Measurements from ENCODE around the gene CRYGN. TPM values are rescaled to one million over a fixed set of nuclear protein-coding genes. Genes with fewer than 3 reads are reported as not detected.

Gene CRYGN
- polyA plus RNA-seq, 1 of the 3 experiments (the other 2 are of a cell fraction) = not detected

GRCh38 chr7:151383638-151384351, 56.1 kb downstream of the CRYGN start (continued):
- TF ChIP-seq CTCF (IDR thresholded peaks at IDR 0.05) (no peak), EZH2phosphoT487 (IDR thresholded peaks at IDR 0.05; ENCODE audit: borderline replicate concordance, low read depth) (no peak), GABPA (IDR thresholded peaks at IDR 0.05; ENCODE audit: low read depth) (no peak)

GRCh38 chr7:151382079-151382885, 57.7 kb downstream of the CRYGN start:
- H2AFZ ChIP-seq (ENCODE audit: low read depth) = no peak overlapping the region
- no peak overlapping the region for H3K9ac ChIP-seq
- CTCF ChIA-PET = no interaction called here
- H3K4me2 ChIP-seq = no peak overlapping the region
- H3K79me2 ChIP-seq (ENCODE audit: insufficient read depth) = no peaks in the 10 kb centered on the region
- no peak overlapping the region for H3K4me3 ChIP-seq (ENCODE audit: low read depth in 2 of 2, low read length in 1 of 2)
- no peaks in the 10 kb centered on the region for H4K20me1 ChIP-seq (ENCODE audit: insufficient read depth)
- no peak for TF ChIP-seq YY1 (IDR thresholded peaks at IDR 0.05; ENCODE audit: low read depth)
- no peak for TF ChIP-seq SMC3 (IDR thresholded peaks at IDR 0.05; ENCODE audit: low read depth, low read length)
- no peak for TF ChIP-seq RFX5 (IDR thresholded peaks at IDR 0.05; ENCODE audit: low read length)
- TF ChIP-seq REST (IDR thresholded peaks at IDR 0.05; ENCODE audit: low read depth, low read length) = no peak
- no peak for TF ChIP-seq POLR2AphosphoS5 (IDR thresholded peaks at IDR 0.05; ENCODE audit: low read depth, low read length)
- no peak for TF ChIP-seq MEF2A (IDR thresholded peaks at IDR 0.05; ENCODE audit: borderline replicate concordance, low read depth)
- peaks cover 4% of the 10 kb centered on the region for H3F3A ChIP-seq (replicated peaks; ENCODE audit: insufficient read depth)
- POLR2A ChIA-PET = no interaction called here
- peaks cover 0 to 7% of the 10 kb centered on the region in 2 experiments; a peak in 1 of 4 replicates for H3K4me1 ChIP-seq (ENCODE audit: control insufficient read depth in 1 of 2, insufficient read depth in 2 of 2, low read depth in 1 of 2, low read length in 1 of 2)
- DNase-seq = no peak
- peaks cover 7 to 21% of the 10 kb centered on the region in 2 experiments for H3K36me3 ChIP-seq (replicated peaks in 1 of 2; ENCODE audit: control insufficient read depth in 1 of 2, insufficient read depth in 2 of 2, low read length in 1 of 2)
- WGBS (ENCODE audit: low lambda C conversion rate) = 75% methylated on average over 33 of the region's 37 CpGs
- H3K9me3 ChIP-seq = no peaks in the 10 kb centered on the region
- H3K27ac ChIP-seq (ENCODE audit: low read depth in 2 of 2, low read length in 1 of 2) = no peak overlapping the region
- no peaks in the 10 kb centered on the region for H3K27me3 ChIP-seq (ENCODE audit: insufficient read depth)
- H3K9me2 ChIP-seq = no peaks in the 10 kb centered on the region

All from SK-N-SH (cell line).